ENCODE results near the gene KCNA1.

KCNA1 gene

DNA sequence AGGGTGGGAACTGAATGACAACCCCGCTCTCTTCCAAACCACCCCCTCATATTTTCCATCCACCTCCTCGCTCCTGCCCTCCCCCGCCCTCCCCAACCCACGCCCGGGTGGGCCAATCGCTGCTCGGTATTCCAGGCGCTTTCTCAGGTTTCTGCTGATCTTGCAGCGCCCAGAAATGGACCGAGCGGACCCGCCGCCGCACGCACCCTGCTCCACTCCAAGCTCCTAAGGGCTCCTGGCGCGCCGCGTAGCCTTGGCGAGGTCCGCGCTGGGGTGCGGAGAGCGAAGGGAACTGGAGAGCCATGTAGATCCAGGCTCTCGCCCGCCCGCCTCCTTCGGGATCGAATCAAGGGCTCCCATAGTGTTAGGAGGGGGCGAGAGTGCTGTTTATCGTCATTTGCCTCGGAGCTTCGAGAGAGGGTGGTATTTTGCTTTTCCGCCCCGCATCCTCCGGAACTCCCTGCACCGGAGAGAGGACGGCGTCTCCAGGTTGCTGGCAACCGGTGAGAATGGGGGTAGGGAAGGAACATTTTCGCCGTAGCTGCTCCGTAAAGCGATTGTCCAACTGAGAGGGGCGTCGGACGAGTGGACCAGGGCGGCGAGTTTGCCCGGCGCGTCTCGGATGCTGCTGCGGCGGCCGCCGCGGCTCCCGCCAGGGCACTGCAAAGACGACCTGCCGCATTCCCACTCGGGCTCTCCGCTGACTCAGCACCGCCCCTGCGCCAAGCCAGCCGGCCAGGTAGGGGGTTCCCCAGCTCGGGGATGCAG, at the start of gene KCNA1:
TSS of gene KCNA1 (plus strand) at position 172 of the 768 bp plus-strand sequence. CDS start 1,474 bp downstream, outside the sequence.
- POLR2A ChIA-PET, result no interaction called here
- CTCF ChIA-PET, result interaction anchor here (0.9 to 1.9 kb wide), 2 partner anchors 61 to 92 kb away, joined by 3 to 5 read pairs; no protein-coding TSS in a partner anchor
- DNase-seq (ENCODE audit: low read depth, low spot score), result no peak
- H3K4me3 ChIP-seq (ENCODE audit: low read depth, low read length), result peak within 1 kb of the TSS; percentile 45
- TF ChIP-seq, protein P1, sequence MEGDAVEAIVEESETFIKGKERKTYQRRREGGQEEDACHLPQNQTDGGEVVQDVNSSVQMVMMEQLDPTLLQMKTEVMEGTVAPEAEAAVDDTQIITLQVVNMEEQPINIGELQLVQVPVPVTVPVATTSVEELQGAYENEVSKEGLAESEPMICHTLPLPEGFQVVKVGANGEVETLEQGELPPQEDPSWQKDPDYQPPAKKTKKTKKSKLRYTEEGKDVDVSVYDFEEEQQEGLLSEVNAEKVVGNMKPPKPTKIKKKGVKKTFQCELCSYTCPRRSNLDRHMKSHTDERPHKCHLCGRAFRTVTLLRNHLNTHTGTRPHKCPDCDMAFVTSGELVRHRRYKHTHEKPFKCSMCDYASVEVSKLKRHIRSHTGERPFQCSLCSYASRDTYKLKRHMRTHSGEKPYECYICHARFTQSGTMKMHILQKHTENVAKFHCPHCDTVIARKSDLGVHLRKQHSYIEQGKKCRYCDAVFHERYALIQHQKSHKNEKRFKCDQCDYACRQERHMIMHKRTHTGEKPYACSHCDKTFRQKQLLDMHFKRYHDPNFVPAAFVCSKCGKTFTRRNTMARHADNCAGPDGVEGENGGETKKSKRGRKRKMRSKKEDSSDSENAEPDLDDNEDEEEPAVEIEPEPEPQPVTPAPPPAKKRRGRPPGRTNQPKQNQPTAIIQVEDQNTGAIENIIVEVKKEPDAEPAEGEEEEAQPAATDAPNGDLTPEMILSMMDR (IDR thresholded peaks at IDR 0.05; ENCODE audit: insufficient read depth, low read length, missing control alignments), result no peak

DNA sequence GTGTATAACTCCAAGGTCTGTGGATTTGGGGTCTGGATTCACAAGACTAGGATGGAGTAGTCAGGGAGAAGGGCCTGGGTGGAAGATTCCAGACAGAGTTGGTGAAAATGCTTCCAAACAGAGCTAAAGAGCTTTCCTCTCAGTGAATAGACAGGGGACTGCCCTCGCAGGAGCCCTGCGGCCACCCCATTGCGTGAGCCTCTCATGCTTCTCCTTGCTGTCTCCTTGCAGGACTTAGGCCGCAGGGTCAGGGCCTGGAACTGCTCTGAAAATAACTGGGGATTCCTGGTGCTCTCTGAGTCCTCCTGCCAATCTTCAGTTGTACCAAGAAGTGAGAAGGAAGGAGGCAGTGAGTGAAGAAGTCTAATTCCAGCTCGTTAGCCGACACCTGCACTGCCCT, 49.0 kb upstream of the KCNA1 start:
- POLR2A ChIA-PET, result no interaction called here

DNA sequence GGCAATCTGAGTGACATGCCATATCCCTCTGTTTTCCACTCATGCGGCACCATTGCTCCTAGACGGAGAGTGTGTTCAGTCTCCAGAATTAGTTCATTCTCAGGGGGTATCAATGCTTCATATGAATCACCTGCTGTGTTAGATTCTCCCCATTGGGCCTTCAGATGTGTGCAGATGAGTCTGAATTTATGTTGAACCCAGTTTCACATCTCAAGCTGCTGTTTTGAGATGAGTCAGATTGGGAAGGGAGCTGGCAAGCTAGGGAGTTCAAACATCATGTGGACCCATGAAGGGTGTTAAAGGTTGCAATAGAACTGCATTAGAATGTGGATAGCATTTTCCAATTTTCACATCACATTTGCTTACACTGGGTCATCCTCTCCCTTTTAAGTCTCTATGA, 46.9 kb upstream of the KCNA1 start:
- ChIA-PET POLR2A (no interaction called here), CTCF (interaction anchor here (1.0 to 11.6 kb wide), 4 partner anchors 6 to 141 kb away, joined by 4 to 351 read pairs (median 108); no protein-coding TSS in a partner anchor)
- H3K4me3 ChIP-seq (ENCODE audit: low read depth, low read length), result no peak overlapping the region
- TF ChIP-seq, protein P1 (IDR thresholded peaks at IDR 0.05; ENCODE audit: insufficient read depth, low read length, missing control alignments), result no peak
- DNase-seq (ENCODE audit: low read depth, low spot score), result no peak

More for the DNA sequence above, 49.0 kb upstream of the KCNA1 start:
- TF ChIP-seq, protein P1 (IDR thresholded peaks at IDR 0.05; ENCODE audit: insufficient read depth, low read length, missing control alignments), result no peak
- no peak for DNase-seq (ENCODE audit: low read depth, low spot score)
- no peak overlapping the region for H3K4me3 ChIP-seq (ENCODE audit: low read depth, low read length)
- CTCF ChIA-PET, result interaction anchor here (0.7 to 11.6 kb wide), 5 partner anchors 7 to 137 kb away, joined by 3 to 351 read pairs (median 94); no protein-coding TSS in a partner anchor

DNA sequence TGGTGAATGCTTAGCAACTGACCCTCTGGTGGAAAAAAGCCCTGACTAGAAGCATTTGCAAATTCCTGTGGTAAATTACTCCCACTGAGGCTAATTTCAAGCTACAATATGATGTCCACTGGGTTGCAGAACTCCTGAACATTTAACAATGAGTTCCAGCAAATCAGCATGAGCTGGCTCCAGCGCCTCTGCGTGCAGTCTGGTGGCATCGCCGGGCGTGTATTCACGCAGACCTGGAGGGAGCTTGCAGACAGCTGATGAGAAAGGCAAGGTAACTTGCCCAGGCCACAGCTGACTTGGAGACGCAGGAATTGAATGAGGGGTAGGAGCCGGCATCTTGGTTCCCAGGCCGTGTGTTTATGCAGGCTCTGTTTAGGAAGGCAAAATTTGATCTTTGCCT, 45.1 kb upstream of the KCNA1 start:
- ChIA-PET CTCF (interaction anchor here (1.5 to 10.1 kb wide), 3 partner anchors 8 to 139 kb away, joined by 4 to 121 read pairs (median 94); no protein-coding TSS in a partner anchor), POLR2A (no interaction called here)
- H3K4me3 ChIP-seq (ENCODE audit: low read depth, low read length), result no peak overlapping the region
- TF ChIP-seq, protein P1 (IDR thresholded peaks at IDR 0.05; ENCODE audit: insufficient read depth, low read length, missing control alignments), result no peak
- DNase-seq (ENCODE audit: low read depth, low spot score), result no peak

DNA sequence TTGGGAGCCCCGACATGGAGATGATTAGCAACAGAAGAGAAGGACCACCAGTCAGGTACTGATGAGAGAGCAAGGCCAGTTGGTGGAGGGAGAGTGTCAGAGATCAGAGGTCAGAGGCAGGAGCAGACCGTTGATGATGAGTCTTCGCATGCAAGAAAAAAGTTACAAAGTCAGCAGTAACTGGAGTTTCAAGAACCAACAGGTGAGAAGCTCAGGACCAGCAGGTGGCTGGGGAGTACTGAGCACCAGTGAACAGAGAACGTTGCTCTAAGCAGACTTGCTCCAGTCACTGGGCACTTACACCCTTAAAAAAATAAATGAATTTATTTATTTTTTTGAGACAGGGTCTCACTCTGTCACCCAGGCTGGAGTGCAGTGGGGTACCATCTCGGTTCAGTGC, 44.5 kb upstream of the KCNA1 start:
- POLR2A ChIA-PET, result no interaction called here
- CTCF ChIA-PET, result interaction anchor here (1.5 to 9.5 kb wide), 2 partner anchors 9 to 138 kb away, joined by 4 to 121 read pairs; no protein-coding TSS in a partner anchor
- no peak for DNase-seq (ENCODE audit: low read depth, low spot score)
- H3K4me3 ChIP-seq (ENCODE audit: low read depth, low read length), result no peak overlapping the region
- TF ChIP-seq, protein P1 (IDR thresholded peaks at IDR 0.05; ENCODE audit: insufficient read depth, low read length, missing control alignments), result no peak

DNA sequence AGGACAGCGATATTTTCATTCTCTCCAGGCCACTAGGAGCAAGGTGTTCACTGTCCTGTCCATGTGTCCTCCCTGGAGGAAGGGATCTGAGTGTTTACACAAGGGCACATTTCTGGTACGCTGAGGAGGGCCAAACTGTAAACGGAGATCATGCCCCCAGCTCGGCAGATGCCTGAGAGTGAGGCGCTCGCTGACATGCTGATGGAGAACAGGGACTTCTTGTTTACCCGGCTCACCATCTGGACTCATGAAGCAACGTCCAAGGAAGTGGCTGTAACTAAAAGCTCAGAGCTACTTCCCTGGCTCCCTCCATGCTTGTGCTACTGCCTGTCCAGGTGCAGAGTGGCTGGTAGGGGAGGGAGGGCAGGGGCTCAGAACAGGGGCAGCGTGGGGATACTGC, 43.4 kb upstream of the KCNA1 start:
- no peak for DNase-seq (ENCODE audit: low read depth, low spot score)
- TF ChIP-seq, protein P1 (IDR thresholded peaks at IDR 0.05; ENCODE audit: insufficient read depth, low read length, missing control alignments), result no peak
- POLR2A ChIA-PET, result no interaction called here
- CTCF ChIA-PET, result interaction anchor here (1.5 to 9.5 kb wide), 2 partner anchors 10 to 137 kb away, joined by 4 to 121 read pairs; no protein-coding TSS in a partner anchor
- no peak overlapping the region for H3K4me3 ChIP-seq (ENCODE audit: low read depth, low read length)

Measured in AG04449 (cell line).